Astrocyte of the spinal cord (primary cell): ENCODE results near the gene TAPT1.

ENCODE experiments used
- DNase-seq: peaks from one replicate; pipeline ENCODE4 v3.0.0; 2011; ENCODE audit warnings: low read depth, low spot score
- H3K4me3 ChIP-seq: 2 replicates; pipeline ENCODE4 v1.5.1; 2011; ENCODE audit warnings: low read depth, mild to moderate bottlenecking, low read length, moderate library complexity
- CTCF ChIP-seq: IDR thresholded peaks from 2 replicates; pipeline ENCODE4 v1.5.1; 2012; ENCODE audit warnings: low read depth, mild to moderate bottlenecking, low read length, inconsistent platforms
- in situ Hi-C: cut with HindIII; loops from 2 replicates; pipeline ENCODE4 v1.10.0; 2017; ENCODE audit warnings: low sequenced_read_pairs

TAPT1 gene

GRCh38 chr4:16205298-16206164 lies 20.7 kb downstream of the TAPT1 start:
- no peak for DNase-seq
- TF ChIP-seq CTCF: peak; percentile 56
- no peak overlapping the region for H3K4me3 ChIP-seq
- in situ Hi-C loops: no loop called here

GRCh38 chr4:16204505-16204904 lies 21.8 kb downstream of the TAPT1 start:
- DNase-seq: no peak
- TF ChIP-seq CTCF: no peak
- in situ Hi-C loops: no loop called here
- H3K4me3 ChIP-seq: no peak overlapping the region

GRCh38 chr4:16203083-16203482 lies 23.2 kb downstream of the TAPT1 start:
- TF ChIP-seq CTCF: no peak
- no peak for DNase-seq
- in situ Hi-C loops: no loop called here
- no peak overlapping the region for H3K4me3 ChIP-seq

GRCh38 chr4:16202598-16202997 lies 23.7 kb downstream of the TAPT1 start:
- in situ Hi-C loops: no loop called here
- no peak for TF ChIP-seq CTCF
- H3K4me3 ChIP-seq: no peak overlapping the region
- peak; percentile 54 for DNase-seq

- in situ Hi-C loops: no loop called here
- TF ChIP-seq CTCF: peak; percentile 38
- DNase-seq: peak; percentile 38
- H3K4me3 ChIP-seq: no peak overlapping the region
Measured at GRCh38 chr4:16199093-16199492, 27.2 kb downstream of the TAPT1 start.

GRCh38 chr4:16197876-16198665 lies 28.2 kb downstream of the TAPT1 start:
- H3K4me3 ChIP-seq: no peak overlapping the region
- DNase-seq: no peak
- no peak for TF ChIP-seq CTCF
- in situ Hi-C loops: no loop called here
